Stomach (tissue), 4 donors: ENCODE results near the gene HS2ST1.

Experiments used
- CTCF ChIP-seq, 7 experiments: fragments of 450-650 bp in 4 of 7; fragments of 200-600 bp in 3 of 7; sonication (generic) in 3 of 7; IDR thresholded peaks; one replicate each; pipeline ENCODE4 v1.5.1; 2016 to 2019; ENCODE audit warnings: antibody characterized with exemption in 7 of 7, control low read depth in 2 of 7, mild to moderate bottlenecking in 1 of 7
- POLR2A ChIP-seq, 4 donors: fragments of 450-650 bp; IDR thresholded peaks; one replicate each; pipeline ENCODE4 v1.6.1; 2016; ENCODE audit warnings: antibody characterized with exemption in 4 of 4, control low read depth in 2 of 4, mild to moderate bottlenecking in 1 of 4, moderate library complexity in 1 of 4
- POLR2AphosphoS5 ChIP-seq, 3 donors: sonication (generic); formaldehyde crosslinking; IDR thresholded peaks; one replicate each; pipeline ENCODE4 v1.6.1; 2016; ENCODE audit warnings: antibody characterized with exemption in 3 of 3

- TF ChIP-seq CTCF (IDR thresholded peaks at IDR 0.05), result no peak
- no peak for TF ChIP-seq POLR2A (IDR thresholded peaks at IDR 0.05)
- TF ChIP-seq POLR2AphosphoS5 (IDR thresholded peaks at IDR 0.05), result no peak
These were observed 24.0 kb downstream of the HS2ST1 start for GRCh38 chr1:86938450-86938849.
